Stomach smooth muscle (tissue), 2 donors: ENCODE results near the gene BNIP3.
"Not testable (repeated sequence)": the region's sequence is repeated elsewhere in the genome, so short reads cannot be mapped to it uniquely, and the experiment has no call there.

Experiments
- H3K27ac ChIP-seq: one replicate; pipeline ENCODE4 v1.7.0; 2013; ENCODE audit warnings: mild to moderate bottlenecking, low read length, inconsistent platforms
- H3K27me3 ChIP-seq, 2 donors: one replicate each; pipeline ENCODE4 v1.7.0; 2013; ENCODE audit warnings: low read length in 2 of 2; ENCODE audit not compliant: insufficient read depth in 2 of 2, control insufficient read depth in 1 of 2
- H3K36me3 ChIP-seq, 2 donors: one replicate each; pipeline ENCODE4 v1.7.0; 2013; ENCODE audit warnings: low read length in 2 of 2; ENCODE audit not compliant: control insufficient read depth in 2 of 2, insufficient read depth in 2 of 2
- H3K4me1 ChIP-seq: one replicate; pipeline ENCODE4 v1.7.0; 2013; ENCODE audit warnings: low read length; ENCODE audit not compliant: control insufficient read depth, insufficient read depth
- H3K4me3 ChIP-seq, 2 donors: one replicate each; pipeline ENCODE4 v1.7.0; 2013; ENCODE audit warnings: low read length in 2 of 2
- H3K9ac ChIP-seq, 2 donors: one replicate each; pipeline ENCODE4 v1.7.0; 2013; ENCODE audit warnings: low read length in 2 of 2, mild to moderate bottlenecking in 1 of 2
- H3K9me3 ChIP-seq, 2 donors: one replicate each; pipeline ENCODE4 v1.7.0; 2013; ENCODE audit warnings: low read length in 2 of 2; ENCODE audit not compliant: control insufficient read depth in 2 of 2
- donor health status: healthy.
- donor health status: Pancreatic carcinoma.

Gene BNIP3

GRCh38 chr10:131919461-131919860 lies 62.3 kb downstream of the BNIP3 start:
- not testable (repeated sequence) for H3K9ac ChIP-seq, H3K27ac ChIP-seq, H3K9me3 ChIP-seq, H3K27me3 ChIP-seq, H3K4me1 ChIP-seq, H3K4me3 ChIP-seq, H3K36me3 ChIP-seq
